Activated CD4-positive, CD25-positive, alpha-beta regulatory T cell treated with anti-CD3 and anti-CD28 coated beads, Interleukin-2, amount 50 U/mL, for 16 hours (primary cell): ENCODE results near the gene SPRR2E.
"Not testable (repeated sequence)": the region's sequence is repeated elsewhere in the genome, so short reads cannot be mapped to it uniquely, and the experiment has no call there.

ENCODE experiments used
- DNase-seq: peaks from one replicate; pipeline ENCODE4 v3.0.0-alpha.2; 2020; ENCODE audit warnings: low read depth, low spot score

Gene SPRR2E

DNA sequence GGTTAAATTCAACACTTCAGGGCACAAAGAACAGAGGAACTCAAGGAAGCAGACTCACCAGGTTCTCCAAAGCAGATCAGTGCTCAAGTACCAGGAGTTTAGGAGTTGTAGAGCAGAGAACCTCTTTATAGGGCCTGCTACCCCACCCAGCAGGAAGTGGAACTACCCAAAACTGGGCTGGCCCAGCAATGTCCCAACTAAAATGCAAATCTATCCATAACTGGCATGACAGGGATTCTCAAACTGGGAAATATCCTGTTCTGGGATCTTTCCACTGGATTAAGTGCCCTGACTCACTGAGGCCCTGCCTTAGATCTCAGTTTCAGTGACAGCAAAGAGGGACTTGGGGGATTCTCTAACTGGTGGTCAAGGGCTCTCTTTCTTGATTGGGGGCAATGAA lies at the start of gene SPRR2E:
Gene SPRR2E, minus strand, starts transcription at position 101 of the 400 bp plus-strand sequence. CDS start 775 bp downstream, outside the sequence.
- DNase-seq: no peak

DNA sequence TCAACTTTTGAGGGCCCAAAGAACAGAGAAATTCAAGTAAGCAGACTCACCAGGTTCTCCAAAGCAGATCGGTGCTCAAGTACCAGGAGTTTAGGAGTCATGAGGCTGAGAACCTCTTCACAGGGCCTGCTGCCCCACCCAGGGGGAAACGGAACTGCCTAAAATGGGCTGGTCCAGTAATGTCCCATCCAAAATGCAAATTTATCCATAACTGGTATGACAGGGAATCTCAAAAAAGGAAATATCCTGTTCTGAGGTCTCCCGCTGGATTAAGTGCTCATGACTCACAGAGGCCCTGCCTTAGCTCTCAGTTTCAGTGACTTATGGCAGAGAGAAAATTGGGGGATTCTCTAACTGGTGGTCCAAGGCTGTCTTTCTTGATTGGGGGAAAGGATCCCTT lies 47.1 kb upstream of the SPRR2E start:
- DNase-seq: no peak

DNA sequence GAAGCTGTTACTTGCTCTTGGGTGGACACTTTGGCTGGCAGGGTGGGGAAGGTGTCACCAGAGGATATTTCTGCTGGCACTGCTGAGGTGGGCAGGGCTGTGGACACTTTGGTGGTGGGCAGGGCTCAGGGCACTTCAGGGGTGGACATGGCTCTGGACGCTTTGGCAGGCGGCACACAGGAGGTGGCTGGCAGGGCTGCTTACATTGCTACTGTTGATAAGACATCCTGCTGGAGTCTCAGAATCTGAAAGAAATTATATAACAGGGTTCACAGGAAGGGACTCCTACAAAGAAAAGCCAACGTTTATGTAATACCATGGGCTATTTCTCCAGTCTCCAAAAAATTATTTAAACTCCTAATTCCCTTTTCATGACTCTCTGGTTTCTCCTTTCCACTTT lies 46.2 kb upstream of the SPRR2E start:
- no peak for DNase-seq

DNA sequence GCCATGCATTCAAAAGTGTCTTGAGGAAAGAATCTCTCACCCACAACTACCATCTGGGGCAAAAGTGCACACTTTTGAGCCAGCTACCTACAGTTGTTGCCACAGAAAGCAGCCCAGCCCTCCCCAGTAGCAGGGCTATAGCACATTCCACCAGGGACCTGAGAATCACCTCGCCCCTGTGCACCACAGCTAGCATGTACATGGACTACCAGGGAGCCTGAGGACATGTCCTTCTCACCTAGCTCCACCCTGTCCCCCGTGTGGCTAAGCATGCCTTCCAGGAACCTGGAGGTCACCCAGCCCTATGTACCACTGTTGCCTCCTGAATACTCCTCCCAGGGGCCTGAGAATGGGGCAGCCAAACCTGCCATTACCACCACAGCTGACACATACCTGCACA lies 39.4 kb upstream of the SPRR2E start:
- no peak for DNase-seq

DNA sequence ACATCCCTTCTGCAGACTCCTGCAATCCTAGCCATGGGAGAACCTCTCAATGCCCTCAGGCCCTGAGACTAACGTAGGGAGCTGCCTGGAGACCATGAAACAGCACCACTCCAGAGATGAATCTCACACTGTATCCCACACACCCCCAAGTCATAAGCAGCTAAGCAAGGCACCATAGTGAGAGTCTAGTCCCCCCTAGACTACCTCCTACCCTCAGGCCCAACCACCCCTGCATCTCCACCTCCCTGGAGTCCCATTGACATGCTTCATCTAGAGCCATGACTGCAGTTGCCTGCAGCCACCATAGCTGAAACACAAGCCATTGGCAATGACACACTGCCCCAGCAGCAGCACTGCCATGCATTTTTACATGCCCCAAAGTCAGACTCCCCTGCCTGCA lies 38.9 kb upstream of the SPRR2E start:
- no peak for DNase-seq

DNA sequence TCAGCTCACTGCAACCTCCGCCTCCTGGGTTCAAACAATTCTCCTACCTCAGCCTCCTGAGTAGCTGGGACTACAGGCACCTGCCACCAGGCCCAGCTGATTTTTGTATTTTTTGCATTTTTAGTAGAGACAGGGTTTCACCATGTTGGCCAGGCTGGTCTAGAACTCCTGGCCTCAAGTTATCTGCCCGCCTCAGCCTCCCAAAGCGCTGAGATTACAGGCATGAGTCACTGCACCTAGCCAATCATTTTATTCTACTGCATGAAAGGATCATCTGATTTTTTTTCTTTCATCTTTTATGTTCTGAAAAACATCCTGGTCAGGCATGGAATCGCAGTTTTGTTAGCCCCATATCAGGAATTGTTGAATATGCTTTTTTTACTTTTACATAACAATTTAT lies 34.4 kb upstream of the SPRR2E start:
- not testable (repeated sequence) for DNase-seq

DNA sequence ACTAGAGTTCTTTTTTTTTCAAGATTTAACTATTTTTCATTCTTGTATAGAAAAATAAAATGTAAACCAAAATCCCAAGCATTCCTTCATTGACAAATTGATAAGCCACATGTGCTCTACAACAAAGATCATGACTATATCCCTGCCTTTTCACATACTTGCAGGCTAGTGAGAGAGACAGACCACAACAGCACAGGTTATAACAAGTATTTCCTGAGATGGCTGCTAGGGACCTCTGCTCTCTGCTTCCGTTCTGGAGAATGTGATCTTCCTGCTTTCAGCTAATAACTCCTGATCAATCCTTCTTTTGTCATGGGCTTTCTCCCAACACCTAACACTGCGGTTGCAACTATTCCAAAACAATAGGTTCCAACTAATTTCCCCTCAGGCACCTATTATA lies 33.0 kb upstream of the SPRR2E start:
- no peak for DNase-seq

DNA sequence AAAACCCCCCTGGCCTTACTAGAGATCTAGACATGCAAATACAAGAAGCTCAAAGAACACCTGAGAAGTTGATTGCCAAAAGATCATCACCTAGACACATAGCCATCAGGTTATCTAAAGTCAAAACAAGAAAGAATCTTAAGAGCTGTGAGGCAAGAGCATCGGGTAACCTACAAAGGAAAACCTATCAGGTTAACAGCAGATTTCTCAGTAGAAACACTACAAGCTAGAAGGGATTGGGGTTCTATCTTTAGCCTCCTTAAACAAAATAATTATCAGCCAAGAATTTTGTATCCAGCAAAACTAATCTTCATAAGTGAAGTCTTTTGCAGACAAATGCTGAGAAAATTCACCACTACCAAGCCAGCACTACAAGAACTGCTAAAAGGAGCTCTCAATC lies 31.2 kb upstream of the SPRR2E start:
- DNase-seq: no peak

DNA sequence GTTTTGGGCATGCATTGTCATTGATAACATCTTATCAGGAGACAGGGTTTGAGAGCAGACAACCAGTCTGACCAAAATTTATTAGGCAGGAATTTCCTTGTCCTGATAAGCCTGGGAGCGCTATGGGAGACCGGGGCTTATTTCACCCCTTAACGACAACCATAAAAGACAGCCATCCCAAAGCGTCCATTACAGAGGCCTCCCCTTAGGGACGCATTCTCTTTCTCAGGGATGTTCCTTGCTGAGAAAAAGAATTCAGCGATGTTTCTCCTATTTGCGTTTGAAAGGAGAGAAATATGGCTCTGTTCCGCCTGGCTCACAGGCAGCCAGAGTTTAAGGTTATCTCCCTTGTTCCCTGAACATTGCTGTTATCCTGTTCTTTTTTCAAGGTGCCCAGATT lies 29.5 kb upstream of the SPRR2E start:
- DNase-seq: not testable (repeated sequence)

DNA sequence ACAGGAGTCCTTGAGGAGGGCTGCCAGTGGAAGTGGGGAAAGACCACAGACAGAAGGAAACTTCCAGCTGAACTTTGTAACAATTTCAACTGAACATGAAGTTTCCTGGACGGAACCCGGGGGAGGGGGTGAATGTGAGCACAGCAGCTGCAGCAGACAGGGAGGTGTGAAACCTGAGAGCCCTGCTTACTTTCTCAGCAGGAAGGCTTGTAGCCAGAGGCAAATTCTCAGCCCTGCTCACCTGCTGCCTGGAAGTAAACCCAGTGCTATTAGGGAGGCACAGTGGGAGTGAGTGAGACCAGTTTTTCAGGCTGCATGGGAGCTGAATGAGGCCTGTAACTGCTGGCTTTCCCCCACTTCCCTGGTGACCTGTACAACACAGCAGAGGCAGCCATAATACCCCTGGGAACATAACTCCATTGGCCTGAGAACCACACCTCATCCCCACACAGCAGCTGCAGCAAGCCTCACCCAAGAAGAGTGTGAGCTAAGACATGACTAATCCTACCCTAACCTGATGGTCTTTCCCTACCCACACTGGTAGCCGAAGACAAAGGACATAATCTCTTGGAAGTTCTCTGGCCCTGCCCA lies 28.6 kb upstream of the SPRR2E start:
- DNase-seq: no peak

DNA sequence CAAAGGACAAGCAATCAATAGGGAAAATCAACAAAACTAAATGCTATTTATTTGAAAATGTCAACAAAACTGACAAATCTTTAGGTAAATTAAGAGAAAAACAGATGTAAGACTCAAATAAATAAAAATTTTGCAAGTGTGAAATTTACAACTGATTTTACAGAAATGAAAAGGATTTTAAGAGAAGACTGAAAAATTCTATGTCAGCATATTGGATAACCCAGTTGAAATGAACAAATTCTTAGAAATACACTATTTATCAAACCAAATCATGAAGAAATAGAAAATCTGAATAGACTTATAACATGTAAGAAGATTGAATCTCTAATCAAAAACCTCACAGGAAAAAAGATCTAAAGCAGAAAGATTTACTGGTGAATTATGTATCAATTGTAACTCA lies 26.6 kb upstream of the SPRR2E start:
- no peak for DNase-seq

DNA sequence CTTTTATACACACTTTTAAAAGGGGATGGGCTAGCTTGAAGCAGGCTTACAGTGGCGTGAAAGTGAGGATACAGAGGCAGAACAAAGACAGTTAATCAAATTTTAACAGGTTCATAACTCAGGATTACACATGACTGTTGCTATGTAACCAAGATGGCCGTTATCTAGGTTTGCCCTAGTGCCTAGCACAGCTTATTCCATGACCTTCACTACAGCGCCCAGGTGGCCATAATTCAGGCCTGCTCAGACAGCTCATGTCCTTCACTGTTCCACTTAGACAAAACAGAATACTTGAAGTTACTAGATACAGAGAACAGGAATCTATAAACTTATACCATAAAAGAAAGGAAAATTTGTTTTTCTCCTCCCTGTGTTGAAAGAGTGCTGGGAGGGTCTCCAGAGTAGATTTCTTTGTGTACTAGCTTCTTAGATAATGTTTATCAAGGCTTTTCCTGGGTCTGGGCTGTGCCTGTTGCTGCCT lies 25.2 kb upstream of the SPRR2E start:
- DNase-seq: no peak

DNA sequence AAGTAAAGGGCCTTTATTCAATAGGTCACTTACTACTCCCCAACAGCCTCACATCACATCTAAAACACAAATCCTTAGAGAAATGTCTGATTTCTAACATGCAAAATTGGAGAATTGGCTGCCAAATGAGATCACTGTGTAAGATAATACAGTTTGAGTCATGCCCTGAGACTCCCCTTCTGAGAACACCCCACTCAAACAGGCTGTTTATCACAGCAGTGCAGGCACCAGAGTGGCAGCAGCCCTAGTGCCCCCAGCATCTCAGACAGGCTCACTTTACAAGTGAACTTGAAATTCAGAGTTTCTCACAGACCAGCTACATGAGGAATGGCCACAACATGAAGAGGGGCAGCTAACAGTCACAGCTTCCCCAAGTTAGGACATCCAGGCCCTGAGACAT lies 20.9 kb upstream of the SPRR2E start:
- not testable (repeated sequence) for DNase-seq

DNA sequence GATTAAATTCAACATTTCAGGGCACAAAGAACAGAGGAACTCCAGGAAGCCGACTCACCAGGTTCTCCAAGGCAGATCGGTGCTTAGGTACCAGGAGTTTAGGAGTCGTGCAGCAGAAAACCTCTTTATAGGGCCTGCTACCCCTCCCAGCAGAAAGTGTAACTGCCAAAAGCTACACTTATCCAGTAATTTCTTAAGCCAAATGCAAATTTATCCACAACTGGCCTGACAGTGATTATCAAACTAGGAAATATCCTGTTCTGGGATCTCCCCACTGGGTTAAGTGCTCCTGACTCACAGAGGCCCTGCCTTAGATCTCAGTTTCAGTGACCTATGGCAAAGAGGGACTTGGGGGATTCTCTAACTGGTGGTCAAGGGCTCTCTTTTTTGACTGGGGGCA lies 19.1 kb upstream of the SPRR2E start, which contains the start of gene SPRR2F:
Gene SPRR2F, minus strand, starts transcription at position 101 of the 400 bp plus-strand sequence. CDS start 783 bp downstream, outside the sequence.
- no peak for DNase-seq

DNA sequence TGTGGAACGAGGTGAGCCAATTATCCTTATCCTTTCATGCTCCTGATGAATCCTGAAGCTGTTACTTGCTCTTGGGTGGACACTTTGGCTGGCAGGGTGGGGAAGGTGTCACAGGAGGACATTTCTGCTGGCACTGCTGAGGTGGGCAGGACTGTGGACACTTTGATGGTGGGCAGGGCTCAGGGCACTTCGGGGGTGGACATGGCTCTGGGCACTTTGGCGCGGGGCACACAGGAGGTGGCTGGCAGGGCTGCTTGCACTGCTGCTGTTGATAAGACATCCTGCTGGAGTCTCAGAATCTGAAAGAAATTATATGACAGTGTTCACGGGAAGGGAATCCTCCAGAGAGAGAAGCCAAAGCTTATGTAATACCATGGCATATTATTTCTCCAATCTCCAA lies 18.1 kb upstream of the SPRR2E start:
- not testable (repeated sequence) for DNase-seq

DNA sequence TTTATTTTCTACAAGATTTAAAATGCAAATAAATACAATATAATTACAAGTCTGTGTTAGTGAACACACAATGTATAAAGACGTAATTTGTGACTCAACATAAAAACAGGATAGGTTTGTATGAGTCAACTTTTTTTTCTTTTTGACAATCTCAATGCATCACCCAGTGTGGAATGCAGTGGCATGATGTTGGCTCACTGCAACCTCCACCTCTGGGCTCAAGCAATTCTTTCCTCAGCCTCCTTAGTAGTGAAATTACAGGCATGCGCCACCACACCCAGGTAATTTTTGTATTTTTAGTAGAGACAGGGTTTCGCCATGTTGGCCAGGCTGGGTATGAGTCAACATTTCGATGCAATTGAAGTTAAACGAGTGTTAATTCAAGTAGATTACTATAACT lies 5.9 kb upstream of the SPRR2E start:
- no peak for DNase-seq

DNA sequence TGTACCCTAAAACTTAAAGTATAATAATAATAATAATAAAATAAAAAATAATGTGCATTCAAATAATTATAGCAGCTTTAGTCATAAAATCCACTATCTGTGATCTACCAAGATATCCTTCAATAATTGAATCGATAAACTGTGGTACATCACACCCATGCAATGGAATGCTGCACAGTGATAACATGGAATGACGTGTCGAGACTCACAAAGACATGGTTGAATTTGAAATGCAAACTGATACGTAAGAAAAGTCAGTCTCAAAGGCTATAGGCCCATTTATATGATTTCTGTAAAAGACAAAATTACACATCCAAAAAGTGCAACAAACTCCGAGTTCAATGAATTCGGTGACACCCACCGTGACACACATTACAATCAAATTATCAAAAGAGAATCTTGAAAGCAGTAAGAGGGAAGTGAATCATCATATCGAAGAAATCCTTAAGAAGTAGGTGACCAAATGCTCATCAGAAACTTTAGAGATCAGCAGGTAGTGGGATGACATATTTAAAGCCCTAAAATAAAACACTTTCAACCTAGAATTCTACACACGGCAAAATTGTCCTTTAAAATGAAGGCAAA lies 5.2 kb upstream of the SPRR2E start:
- DNase-seq: no peak

DNA sequence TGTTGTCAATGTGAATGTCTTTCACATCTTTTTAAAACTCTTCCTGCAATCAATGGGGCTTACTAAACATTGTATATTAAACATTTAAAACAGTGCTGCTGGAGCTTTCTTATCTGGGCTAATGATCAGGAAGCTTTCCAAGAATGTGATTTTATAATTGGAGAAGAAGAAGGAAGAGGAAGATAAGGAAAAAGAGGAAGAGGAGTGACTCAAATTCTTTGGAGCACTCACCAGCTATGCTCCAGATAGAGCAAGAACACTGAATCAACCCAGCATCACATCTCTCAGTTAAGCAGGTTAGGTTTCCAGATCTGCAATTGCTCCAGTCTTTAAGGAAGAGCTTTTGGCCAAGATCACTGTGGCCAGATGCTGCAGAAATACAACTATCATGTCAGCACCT lies 1.4 kb upstream of the SPRR2E start:
- no peak for DNase-seq

DNA sequence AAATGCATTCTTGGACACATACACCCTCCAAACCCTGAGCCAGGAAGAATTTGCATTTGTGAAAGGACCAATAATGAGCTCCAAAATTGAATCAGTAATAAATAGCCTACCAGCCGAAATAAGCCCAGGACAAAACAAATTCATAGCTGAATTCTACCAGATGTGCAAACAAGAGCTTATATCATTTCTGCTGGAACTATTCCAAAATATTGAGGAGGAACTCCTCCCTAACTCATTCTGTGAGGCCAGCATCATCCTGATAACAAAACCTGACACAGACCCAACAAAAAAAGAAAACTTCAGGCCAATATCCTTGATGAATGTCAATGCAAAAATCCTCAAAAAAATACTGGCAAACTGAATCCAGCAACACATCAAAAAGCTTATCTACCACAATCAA lies 6.7 kb downstream of the SPRR2E start:
- DNase-seq: no peak

DNA sequence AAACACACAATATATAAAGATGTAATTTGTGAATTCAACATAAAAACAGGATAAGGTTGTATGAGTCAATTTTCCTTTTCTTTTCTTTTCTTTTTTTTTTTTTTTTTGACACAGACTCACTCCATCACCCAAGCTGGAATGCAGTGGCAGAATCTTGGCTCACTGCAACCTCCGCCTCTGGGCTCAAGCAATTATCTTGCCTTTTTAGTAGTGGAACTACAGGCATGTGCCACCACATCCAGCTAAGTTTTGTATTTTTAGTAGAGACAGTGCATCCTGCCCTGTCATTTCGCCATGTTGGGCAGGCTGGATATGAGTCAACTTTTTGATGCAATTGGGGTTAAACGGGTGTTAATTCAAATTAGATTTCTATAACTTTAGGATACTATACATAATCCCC lies 12.6 kb downstream of the SPRR2E start:
- no peak for DNase-seq

DNA sequence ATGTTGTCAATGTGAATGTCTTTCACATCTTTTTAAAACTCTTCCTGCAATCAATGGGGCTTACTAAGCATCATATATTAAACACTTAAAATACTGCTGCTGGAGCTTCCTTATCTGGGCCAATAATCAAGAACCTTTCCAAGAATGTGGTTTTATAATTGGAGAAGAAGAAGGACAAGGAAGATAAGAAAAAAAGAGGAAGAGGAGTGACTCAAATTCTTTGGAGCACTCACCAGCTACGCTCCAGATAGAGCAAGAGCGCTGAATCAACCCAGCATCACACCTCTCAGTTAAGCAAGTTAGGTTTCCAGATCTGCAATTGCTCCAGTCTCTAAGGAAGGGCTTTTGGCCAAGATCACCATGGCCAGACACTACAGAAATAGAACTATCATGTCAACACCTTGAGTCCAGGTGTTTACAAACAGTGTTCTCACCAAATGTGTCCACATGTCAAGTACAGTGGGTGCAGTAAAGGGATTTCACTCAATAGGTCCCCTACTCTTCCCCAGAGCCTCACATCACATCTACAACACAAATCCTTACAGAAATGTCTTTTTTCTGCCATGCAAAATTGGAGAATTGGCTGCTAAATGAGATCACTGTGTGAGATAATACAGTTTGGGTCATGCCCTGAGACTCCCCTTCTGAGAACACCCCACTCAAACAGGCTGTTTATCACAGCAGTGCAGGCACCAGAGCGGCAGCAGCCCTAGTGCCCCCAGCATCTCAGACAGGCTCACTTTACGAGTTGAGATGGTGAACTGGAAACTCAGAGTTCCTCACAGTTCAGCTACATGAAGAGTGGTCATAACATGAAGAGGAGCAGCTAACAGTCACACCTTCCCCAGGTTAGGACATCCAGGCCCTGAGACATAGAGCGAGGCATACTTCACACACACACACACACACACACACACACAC lies 21.3 kb downstream of the SPRR2E start:
- no peak for DNase-seq

DNA sequence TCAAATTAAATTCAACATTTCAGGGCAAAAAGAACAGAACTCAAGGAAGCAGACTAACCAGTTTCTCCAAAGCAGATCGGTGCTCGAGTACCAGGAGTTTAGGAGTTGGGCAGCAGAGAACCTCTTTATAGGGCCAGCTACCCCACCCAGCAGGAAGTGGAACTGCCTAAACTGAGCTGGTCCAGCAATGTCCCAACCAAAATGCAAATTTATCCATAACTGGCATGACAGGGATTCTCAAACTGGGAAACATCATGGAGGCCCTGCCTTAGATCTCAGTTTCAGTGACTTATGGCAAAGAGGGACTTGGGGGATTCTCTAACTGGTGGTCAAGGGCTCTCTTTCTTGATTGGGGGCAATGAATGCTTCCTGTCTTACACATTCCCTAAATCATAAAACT lies 22.8 kb downstream of the SPRR2E start, which contains the start of gene SPRR2B:
Gene SPRR2B, minus strand, starts transcription at position 101 of the 400 bp plus-strand sequence. CDS start 772 bp downstream, outside the sequence.
- DNase-seq: no peak
